Measurements from ENCODE around the gene RACK1. TPM values are rescaled to one million over a fixed set of nuclear protein-coding genes. Genes with fewer than 3 reads are reported as not detected.
A peak's percentile ranks its signal among the peaks of the same experiment; 100 is the strongest.

RACK1 gene
- total and polyA plus RNA-seq, 8 donors: 814 to 3,034 (median 2,078) TPM

DNA sequence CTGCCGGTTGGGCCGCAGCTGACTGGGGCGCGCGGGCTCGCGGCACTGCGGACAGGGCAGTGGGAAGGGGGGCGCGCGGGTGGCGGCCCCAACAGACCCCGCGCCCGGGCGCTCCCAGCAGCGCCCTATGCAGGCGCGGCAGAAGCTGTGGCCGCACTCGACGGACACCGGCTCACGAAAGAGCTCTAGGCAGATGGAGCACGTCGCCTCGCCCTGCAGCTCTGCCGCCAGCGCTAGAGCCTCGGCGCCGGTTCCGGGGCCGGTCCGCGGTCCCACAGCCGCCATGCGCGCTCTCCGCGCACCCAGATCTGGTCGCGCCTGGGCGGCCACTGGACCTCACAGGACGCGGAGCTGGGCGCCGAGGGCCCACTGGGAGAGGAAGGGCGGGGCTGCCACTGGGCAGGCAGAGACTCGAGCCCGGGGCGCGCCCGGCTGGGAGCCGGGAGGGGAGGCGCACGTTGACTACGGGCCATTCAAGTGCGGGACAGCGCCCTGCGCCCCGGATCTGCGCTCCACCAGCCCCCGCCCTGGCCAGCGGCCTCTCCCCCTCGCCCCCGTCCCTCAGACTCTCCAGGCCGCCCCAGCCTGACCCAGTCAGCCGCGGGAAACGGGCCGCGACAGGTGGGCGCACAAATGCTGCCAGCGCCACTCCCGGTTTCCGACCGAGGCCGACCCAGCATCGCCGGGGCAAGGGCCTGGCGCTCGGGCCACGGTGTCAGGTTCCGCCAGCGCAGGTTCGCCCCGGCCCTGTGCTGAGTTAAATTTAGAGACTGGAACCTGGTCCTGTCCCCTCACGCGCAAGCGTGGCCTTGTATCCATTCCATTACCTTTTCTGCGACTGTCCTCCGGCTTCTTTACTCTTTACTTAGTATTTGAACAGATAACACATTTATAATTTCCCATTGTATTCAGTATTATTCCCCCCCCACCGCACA lies 38.6 kb downstream of the RACK1 start, which contains the start of gene TRIM7:
Gene TRIM7 (minus strand): TSS at position 371 of the 935 bp plus-strand sequence. CDS start 86 bp downstream, at position 285.
- intact Hi-C loops (cut with DNase I; ENCODE audit: low total_unique reads): no loop called here
- peak; percentile 61 to 72 for DNase-seq
- WGBS, 5 donors: 0 to 5% (median 2%) methylated on average over 28 to 94 of the region's 94 CpGs
- Histone ChIP-seq H3K27ac (peak within 1 kb of the TSS; percentile 12 to 90 (median 75)), H3K36me3 (no peaks in the 10 kb centered on the region), H3K4me1 (peaks cover 25 to 55% (median 38%) of the 10 kb centered on the region in 4 donors), H3K9me3 (no peaks in the 10 kb centered on the region), H3K4me3 (peak within 1 kb of the TSS; percentile 63 to 77 (median 70)), H3K27me3 (peaks cover 0 to 30% (median 10%) of the 10 kb centered on the region in 3 donors)
- no peak for TF ChIP-seq EP300 (IDR thresholded peaks at IDR 0.05)
- TF ChIP-seq POLR2AphosphoS5 (IDR thresholded peaks at IDR 0.05): peak in 1 of 3 donors; percentile 42

DNA sequence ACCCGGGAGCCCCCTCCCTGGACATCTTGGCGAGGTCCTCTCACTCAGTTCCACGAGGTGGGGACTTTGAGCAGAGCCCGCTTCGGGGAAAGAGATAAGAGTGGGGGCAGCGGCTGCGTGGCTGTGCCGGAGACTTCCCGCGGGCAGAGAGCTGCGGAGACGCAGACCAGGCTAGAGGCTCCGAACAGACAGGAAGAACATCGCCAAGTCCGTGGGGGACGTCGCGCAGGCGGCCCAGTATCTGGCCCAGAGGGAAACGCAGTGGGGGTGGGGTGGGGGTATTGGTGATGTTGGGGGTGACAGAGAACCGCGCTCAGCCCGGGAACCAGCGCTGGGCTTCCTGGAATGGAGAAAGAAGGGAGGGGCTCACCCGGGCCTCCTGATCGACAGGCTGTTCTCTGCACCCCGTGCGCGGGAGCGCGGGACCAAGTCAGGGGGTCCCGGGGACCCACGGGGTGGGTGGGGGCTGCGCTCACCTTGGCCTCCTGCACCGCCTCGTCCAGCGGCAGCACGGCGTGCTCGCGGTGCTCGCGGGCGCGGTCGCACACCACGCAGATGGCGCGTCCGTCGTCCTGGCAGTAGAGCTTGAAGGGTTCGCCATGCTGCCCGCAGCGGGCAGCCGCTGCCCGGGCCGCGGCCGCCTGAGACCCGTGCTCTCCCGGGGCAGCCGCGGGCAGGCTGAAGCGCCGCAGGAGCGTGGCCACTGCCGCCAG lies 39.4 kb downstream of the RACK1 start:
- 0 to 4% (median 2%) methylated on average over 22 to 67 of the region's 67 CpGs for whole genome bisulfite sequencing, 5 donors
- Histone ChIP-seq H3K27ac (peak overlapping the region in 4 of 5 donors; percentile 12 to 90 (median 72)), H3K4me3 (peak overlapping the region; percentile 63 to 77 (median 70)), H3K4me1 (peaks cover 25 to 55% (median 38%) of the 10 kb centered on the region in 4 donors), H3K9me3 (no peaks in the 10 kb centered on the region), H3K36me3 (no peaks in the 10 kb centered on the region), H3K27me3 (peaks cover 0 to 30% (median 10%) of the 10 kb centered on the region in 3 donors)
- TF ChIP-seq POLR2AphosphoS5 (IDR thresholded peaks at IDR 0.05): no peak
- peak in 1 of 2 donors; percentile 67 for DNase-seq
- intact Hi-C loops (cut with DNase I; ENCODE audit: low total_unique reads): no loop called here

GRCh38 chr5:181203777-181204112 lies 40.0 kb downstream of the RACK1 start:
- intact Hi-C loops (cut with DNase I; ENCODE audit: low total_unique reads): no loop called here
- peak overlapping the region in 4 of 5 donors; percentile 12 to 90 (median 72) for H3K27ac ChIP-seq
- peaks cover 25 to 55% (median 38%) of the 10 kb centered on the region in 4 donors for H3K4me1 ChIP-seq
- H3K4me3 ChIP-seq: peak overlapping the region; percentile 63 to 77 (median 70)
- TF ChIP-seq, protein P1, sequence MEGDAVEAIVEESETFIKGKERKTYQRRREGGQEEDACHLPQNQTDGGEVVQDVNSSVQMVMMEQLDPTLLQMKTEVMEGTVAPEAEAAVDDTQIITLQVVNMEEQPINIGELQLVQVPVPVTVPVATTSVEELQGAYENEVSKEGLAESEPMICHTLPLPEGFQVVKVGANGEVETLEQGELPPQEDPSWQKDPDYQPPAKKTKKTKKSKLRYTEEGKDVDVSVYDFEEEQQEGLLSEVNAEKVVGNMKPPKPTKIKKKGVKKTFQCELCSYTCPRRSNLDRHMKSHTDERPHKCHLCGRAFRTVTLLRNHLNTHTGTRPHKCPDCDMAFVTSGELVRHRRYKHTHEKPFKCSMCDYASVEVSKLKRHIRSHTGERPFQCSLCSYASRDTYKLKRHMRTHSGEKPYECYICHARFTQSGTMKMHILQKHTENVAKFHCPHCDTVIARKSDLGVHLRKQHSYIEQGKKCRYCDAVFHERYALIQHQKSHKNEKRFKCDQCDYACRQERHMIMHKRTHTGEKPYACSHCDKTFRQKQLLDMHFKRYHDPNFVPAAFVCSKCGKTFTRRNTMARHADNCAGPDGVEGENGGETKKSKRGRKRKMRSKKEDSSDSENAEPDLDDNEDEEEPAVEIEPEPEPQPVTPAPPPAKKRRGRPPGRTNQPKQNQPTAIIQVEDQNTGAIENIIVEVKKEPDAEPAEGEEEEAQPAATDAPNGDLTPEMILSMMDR (IDR thresholded peaks at IDR 0.05): no peak
- TF ChIP-seq POLR2AphosphoS5 (IDR thresholded peaks at IDR 0.05) (no peak), POLR2A (IDR thresholded peaks at IDR 0.05) (no peak), EP300 (IDR thresholded peaks at IDR 0.05) (no peak)
- H3K36me3 ChIP-seq: no peaks in the 10 kb centered on the region
- H3K9me3 ChIP-seq: no peaks in the 10 kb centered on the region
- DNase-seq: peak in 1 of 2 donors; percentile 38
- 5 to 8% (median 6%) methylated on average over 17 of the region's 17 CpGs for WGBS, 5 donors
- H3K27me3 ChIP-seq: peaks cover 0 to 30% (median 10%) of the 10 kb centered on the region in 3 donors

DNA sequence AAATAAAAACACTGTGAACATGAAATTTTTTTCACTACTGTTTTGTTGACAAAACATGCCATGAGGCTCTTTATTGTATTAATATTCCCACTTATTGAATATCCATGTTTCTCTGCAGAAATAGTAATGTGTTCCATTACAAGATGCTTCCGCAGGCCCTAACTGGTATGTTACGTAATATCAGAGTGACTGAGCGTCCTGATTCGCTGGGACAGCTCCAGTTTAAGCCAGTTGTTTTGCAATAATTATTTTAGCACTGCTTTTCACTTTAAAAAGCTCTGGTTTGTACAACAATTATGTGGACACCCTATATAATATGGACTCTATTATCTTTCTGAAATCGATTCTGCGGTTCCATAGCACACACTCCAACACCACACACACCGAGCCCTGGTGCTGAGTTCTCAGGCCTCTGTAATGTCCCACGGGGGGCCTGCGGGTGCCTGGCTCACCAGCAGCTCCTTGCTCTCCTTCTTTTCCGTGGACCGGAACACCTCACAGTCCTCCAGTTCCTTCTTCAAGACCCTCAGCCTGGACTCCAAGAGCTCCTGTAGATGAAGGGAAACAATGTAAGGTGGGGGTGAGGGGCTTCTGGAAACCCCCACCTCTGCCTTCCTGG lies 40.5 kb downstream of the RACK1 start:
- Histone ChIP-seq H3K27me3 (peaks cover 0 to 30% (median 10%) of the 10 kb centered on the region in 3 donors), H3K4me1 (peaks cover 25 to 55% (median 38%) of the 10 kb centered on the region in 4 donors), H3K4me3 (peak overlapping the region in 1 of 4 donors; percentile 76), H3K36me3 (no peaks in the 10 kb centered on the region), H3K9me3 (no peaks in the 10 kb centered on the region), H3K27ac (peak overlapping the region in 3 of 5 donors; percentile 57 to 90 (median 87))
- intact Hi-C loops (cut with DNase I; ENCODE audit: low total_unique reads): no loop called here
- no peak for TF ChIP-seq EP300 (IDR thresholded peaks at IDR 0.05)
- TF ChIP-seq, protein P1 (IDR thresholded peaks at IDR 0.05): no peak
- TF ChIP-seq POLR2AphosphoS5 (IDR thresholded peaks at IDR 0.05): no peak
- TF ChIP-seq POLR2A (IDR thresholded peaks at IDR 0.05): no peak
- no peak for DNase-seq
- WGBS, 5 donors: 67 to 76% (median 70%) methylated on average over 11 of the region's 11 CpGs

DNA sequence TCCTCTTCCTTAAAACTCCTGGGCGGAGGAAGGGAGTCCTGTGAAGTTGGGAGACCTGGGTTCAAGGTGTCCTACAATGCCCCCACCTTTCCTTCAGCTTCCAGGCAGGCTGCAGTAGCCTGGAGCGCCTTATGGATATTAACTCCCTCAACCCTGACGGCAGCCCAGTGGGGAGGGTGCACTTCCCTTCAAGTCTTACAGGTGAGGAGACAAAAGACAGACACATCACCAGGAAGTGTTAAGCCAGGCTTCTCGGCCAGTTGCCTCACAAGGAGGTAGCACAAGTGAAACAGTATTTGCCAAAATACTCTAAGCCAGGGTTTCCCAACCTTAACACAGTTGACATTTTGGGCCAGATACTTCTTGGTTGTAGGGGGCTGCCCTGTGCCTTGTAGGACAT lies 42.9 kb downstream of the RACK1 start:
- Histone ChIP-seq H3K27me3 (peaks cover 0 to 25% (median 10%) of the 10 kb centered on the region in 3 donors), H3K27ac (no peak overlapping the region), H3K9me3 (no peaks in the 10 kb centered on the region), H3K4me1 (peaks cover 20 to 32% (median 25%) of the 10 kb centered on the region in 4 donors), H3K4me3 (no peak overlapping the region), H3K36me3 (no peaks in the 10 kb centered on the region)
- 68 to 80% (median 72%) methylated on average over 4 of the region's 4 CpGs for WGBS, 5 donors
- no peak for TF ChIP-seq EP300 (IDR thresholded peaks at IDR 0.05)
- TF ChIP-seq, protein P1 (IDR thresholded peaks at IDR 0.05): no peak
- TF ChIP-seq POLR2AphosphoS5 (IDR thresholded peaks at IDR 0.05): no peak
- no peak for TF ChIP-seq POLR2A (IDR thresholded peaks at IDR 0.05)
- DNase-seq: no peak
- intact Hi-C loops (cut with DNase I; ENCODE audit: low total_unique reads): no loop called here
